Activated CD8-positive, alpha-beta T cell treated with anti-CD3 and anti-CD28 coated beads for 36 hours (primary cell): Measurements from ENCODE around the gene FKBP5. TPM values are rescaled to one million over a fixed set of nuclear protein-coding genes. Genes with fewer than 3 reads are reported as not detected.
"Not testable (repeated sequence)": the region's sequence is repeated elsewhere in the genome, so short reads cannot be mapped to it uniquely, and the experiment has no call there.

Experiments used
- ATAC-seq: fragments of 200-7000 bp; cut with Tn5 transposase; one replicate; pipeline ENCODE4 v1.10.0; 2021; ENCODE audit warnings: mild to moderate bottlenecking, moderate library complexity
- CTCF ChIA-PET: fragments of 350-600 bp; sonication (Branson Sonifier 250); formaldehyde crosslinking; loops from one replicate; lab custom pipeline; 2021; ENCODE audit warnings: antibody characterized with exemption; lab: Charles Lee
- POLR2A ChIA-PET: fragments of 350-600 bp; sonication (Branson Sonifier 250); formaldehyde crosslinking; loops from one replicate; lab custom pipeline; 2021; ENCODE audit warnings: antibody characterized with exemption; lab: Charles Lee
- DNase-seq: peaks from one replicate; pipeline ENCODE4 v3.0.0-alpha.2; 2020
- H3K27ac Mint-ChIP-seq: one replicate; pipeline ENCODE4 v1.8.0; 2021; ENCODE audit warnings: mild to moderate bottlenecking, mixed read lengths
- H3K27me3 Mint-ChIP-seq: one replicate; pipeline ENCODE4 v1.8.0; 2021; ENCODE audit warnings: mixed read lengths
- H3K36me3 Mint-ChIP-seq: one replicate; pipeline ENCODE4 v1.8.0; 2021; ENCODE audit warnings: low read depth, mixed read lengths
- H3K4me1 Mint-ChIP-seq: one replicate; pipeline ENCODE4 v1.8.0; 2021; ENCODE audit warnings: low read depth, mixed read lengths
- H3K4me3 Mint-ChIP-seq: one replicate; pipeline ENCODE4 v1.8.0; 2021; ENCODE audit warnings: mild to moderate bottlenecking, moderate library complexity, mixed read lengths
- H3K9me3 Mint-ChIP-seq: one replicate; pipeline ENCODE4 v1.8.0; 2021; ENCODE audit warnings: mixed read lengths
- intact Hi-C: fragments of 100-400 bp; cut with micrococcal nuclease; formaldehyde crosslinking; loops from one replicate; pipeline ENCODE4 v1.10.0; 2022
- total RNA-seq, 2 experiments: library from RNA; stranded (reverse); gene quantifications; one replicate each; pipeline ENCODE4 v1.2.3, GENCODE V29; 2021
- TF ChIP-seq, protein P1 (sequence below): fragments of 200-600 bp; IDR thresholded peaks from one replicate; pipeline ENCODE4 v1.8.0; 2022; ENCODE audit warnings: antibody characterized with exemption, mild to moderate bottlenecking

Gene FKBP5
- total RNA-seq, 2 experiments from 2014 or later: 90.6 to 93.4 TPM

DNA sequence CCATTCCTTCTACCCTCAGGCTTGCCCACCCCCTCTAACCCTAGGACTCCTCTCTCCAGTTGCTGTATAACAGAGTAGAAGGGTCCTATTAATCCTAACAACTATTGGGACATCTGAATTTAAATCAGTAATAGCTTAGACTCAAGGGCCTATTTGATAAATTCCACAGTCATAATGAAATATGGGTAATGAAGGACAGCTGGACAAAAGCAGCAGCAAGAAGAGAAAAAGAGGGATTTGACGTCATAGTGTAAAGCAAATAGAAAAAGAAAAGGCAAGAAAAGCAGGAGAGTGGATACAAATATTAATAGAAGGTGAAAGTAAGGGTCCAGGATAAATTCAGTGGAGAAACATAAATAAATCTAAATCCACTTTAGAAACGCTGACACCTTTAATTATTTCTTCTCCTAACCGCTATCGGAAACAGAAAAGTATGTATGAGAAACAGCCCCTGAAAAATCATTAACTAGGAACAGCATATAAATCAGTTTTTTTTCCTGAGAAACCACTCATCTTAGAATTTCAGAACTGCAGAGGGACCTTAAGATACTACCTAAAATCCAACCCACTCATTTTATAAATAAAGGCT lies 12.8 kb downstream of the FKBP5 start:
- ATAC-seq (no peak), DNase-seq (no peak)
- peak overlapping the region; percentile 39 for H3K27ac Mint-ChIP-seq
- TF ChIP-seq, protein P1, sequence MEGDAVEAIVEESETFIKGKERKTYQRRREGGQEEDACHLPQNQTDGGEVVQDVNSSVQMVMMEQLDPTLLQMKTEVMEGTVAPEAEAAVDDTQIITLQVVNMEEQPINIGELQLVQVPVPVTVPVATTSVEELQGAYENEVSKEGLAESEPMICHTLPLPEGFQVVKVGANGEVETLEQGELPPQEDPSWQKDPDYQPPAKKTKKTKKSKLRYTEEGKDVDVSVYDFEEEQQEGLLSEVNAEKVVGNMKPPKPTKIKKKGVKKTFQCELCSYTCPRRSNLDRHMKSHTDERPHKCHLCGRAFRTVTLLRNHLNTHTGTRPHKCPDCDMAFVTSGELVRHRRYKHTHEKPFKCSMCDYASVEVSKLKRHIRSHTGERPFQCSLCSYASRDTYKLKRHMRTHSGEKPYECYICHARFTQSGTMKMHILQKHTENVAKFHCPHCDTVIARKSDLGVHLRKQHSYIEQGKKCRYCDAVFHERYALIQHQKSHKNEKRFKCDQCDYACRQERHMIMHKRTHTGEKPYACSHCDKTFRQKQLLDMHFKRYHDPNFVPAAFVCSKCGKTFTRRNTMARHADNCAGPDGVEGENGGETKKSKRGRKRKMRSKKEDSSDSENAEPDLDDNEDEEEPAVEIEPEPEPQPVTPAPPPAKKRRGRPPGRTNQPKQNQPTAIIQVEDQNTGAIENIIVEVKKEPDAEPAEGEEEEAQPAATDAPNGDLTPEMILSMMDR: no peak
- CTCF ChIA-PET: interaction anchor here (1.0 to 2.1 kb wide), 4 partner anchors 11 to 91 kb away, joined by 3 to 7 read pairs (median 4); partner anchors contain the start of gene ARMC12
- intact Hi-C loops: no loop called here
- H3K27me3 Mint-ChIP-seq: no peaks in the 10 kb centered on the region
- POLR2A ChIA-PET: interaction anchor here (1.2 kb wide), 1 partner anchor 10 kb away, joined by 4 read pairs; no protein-coding TSS in a partner anchor
- H3K9me3 Mint-ChIP-seq: peaks cover 3% of the 10 kb centered on the region
- H3K4me1 Mint-ChIP-seq: peaks cover 70% of the 10 kb centered on the region
- no peak overlapping the region for H3K4me3 Mint-ChIP-seq
- H3K36me3 Mint-ChIP-seq: peaks cover 35% of the 10 kb centered on the region

DNA sequence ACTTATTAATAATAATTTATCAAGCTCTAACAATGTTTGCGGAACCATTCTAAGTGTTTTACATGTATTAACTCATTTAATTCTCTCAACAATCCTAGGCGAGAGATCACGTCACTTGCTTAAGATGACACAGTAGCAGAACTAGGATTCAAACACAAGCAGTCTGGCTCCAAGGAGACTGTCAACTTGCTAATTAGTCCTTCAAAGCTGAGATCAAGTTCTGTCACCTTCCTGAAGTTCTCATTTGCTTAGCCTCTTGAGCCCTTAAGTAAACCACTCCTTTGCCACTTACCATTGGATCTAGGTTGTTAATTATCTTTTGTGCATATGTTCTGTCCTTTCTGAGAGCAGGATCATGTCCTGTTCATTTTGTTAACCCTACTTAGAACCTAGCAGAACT lies 14.1 kb downstream of the FKBP5 start:
- Mint-ChIP-seq H3K4me1 (peaks cover 68% of the 10 kb centered on the region), H3K4me3 (no peak overlapping the region), H3K36me3 (peaks cover 30% of the 10 kb centered on the region), H3K27me3 (no peaks in the 10 kb centered on the region), H3K27ac (peak overlapping the region; percentile 82), H3K9me3 (peaks cover 2% of the 10 kb centered on the region)
- ChIA-PET CTCF (interaction anchor here (0.9 to 2.2 kb wide), 6 partner anchors 12 to 90 kb away, joined by 3 to 13 read pairs (median 6); partner anchors contain the start of gene ARMC12), POLR2A (interaction anchor here (0.5 to 1.5 kb wide), 4 partner anchors 42 to 85 kb away, joined by 3 read pairs; no protein-coding TSS in a partner anchor)
- no peak for ATAC-seq
- DNase-seq: no peak
- TF ChIP-seq, protein P1: no peak
- intact Hi-C loops: no loop called here

DNA sequence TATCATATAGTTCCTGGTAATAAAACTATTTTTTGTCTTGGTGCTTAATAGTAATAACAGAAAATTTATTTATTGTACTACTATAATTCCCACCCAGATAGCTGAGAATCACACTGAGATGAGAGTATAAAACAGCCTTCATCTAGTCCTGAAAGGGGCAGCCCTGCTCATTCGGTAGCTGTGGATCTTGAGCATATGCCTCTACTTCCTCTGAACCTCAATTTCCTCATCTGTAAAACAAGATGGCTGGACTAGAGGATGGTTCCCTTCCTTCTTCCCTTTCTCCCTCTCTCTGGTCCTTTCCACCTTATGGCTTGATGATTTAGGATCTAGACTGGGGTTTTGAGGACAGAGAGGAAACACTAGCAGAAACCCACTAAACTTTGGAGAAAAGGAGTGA lies 15.0 kb downstream of the FKBP5 start:
- intact Hi-C loops: no loop called here
- ChIA-PET POLR2A (interaction anchor here (0.5 to 1.5 kb wide), 2 partner anchors 48 to 59 kb away, joined by 3 read pairs; no protein-coding TSS in a partner anchor), CTCF (interaction anchor here (0.9 to 2.2 kb wide), 7 partner anchors 13 to 89 kb away, joined by 3 to 13 read pairs (median 5); partner anchors contain the start of gene ARMC12)
- Mint-ChIP-seq H3K27me3 (no peaks in the 10 kb centered on the region), H3K27ac (peak overlapping the region; percentile 82), H3K4me1 (peaks cover 66% of the 10 kb centered on the region), H3K4me3 (no peak overlapping the region), H3K9me3 (no peaks in the 10 kb centered on the region), H3K36me3 (peaks cover 21% of the 10 kb centered on the region)
- DNase-seq: no peak
- ATAC-seq: no peak
- TF ChIP-seq, protein P1: no peak

DNA sequence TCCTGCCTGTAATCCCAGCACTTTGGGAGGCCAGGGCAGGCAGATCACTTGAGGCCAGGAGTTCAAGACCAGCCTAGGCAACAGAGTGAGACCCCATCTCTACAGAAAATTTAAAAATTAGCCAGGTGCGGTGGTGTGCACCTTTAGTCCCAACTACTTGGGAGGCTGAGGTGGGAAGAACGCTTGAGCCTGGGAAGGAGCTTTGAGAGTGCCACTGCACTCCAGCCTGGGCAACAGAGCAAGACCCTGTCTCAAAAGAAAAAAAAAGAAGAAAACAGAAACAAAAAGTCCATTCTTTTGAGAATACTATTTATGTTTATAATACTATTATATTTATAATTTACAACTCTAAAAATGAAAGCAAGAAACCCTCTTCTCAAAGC lies 15.4 kb downstream of the FKBP5 start:
- H3K4me3 Mint-ChIP-seq, H3K27me3 Mint-ChIP-seq, ATAC-seq, H3K9me3 Mint-ChIP-seq, intact Hi-C loops, DNase-seq: not testable (repeated sequence)
- Mint-ChIP-seq H3K4me1 (peaks cover 63% of the 10 kb centered on the region), H3K27ac (peak overlapping the region; percentile 34), H3K36me3 (peaks cover 19% of the 10 kb centered on the region)
- CTCF ChIA-PET: interaction anchor here (1.1 to 2.2 kb wide), 4 partner anchors 31 to 89 kb away, joined by 3 to 13 read pairs (median 8); partner anchors contain the start of gene ARMC12
- POLR2A ChIA-PET: interaction anchor here (0.9 to 1.1 kb wide), 2 partner anchors 11 to 14 kb away, joined by 3 read pairs; no protein-coding TSS in a partner anchor

DNA sequence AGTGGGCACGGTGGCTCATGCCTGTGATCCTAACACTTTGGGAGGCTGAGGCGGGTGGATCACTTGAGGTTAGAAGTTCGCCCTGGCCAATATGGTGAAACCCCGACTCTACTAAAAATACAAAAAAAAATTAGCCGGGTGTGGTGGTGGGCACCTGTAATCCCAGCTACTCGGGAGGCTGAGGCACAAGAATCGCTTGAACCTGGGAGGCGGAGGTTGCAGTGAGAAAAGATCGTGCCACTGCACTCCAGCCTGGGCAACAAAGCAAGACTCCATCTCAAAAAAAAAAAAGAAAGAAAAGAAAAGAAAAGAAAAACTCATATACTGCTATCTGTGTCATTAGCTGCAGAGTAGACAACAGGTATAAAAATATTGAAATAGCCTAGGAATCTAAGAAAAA lies 18.3 kb downstream of the FKBP5 start:
- ChIA-PET POLR2A (interaction anchor here (0.8 to 3.2 kb wide), 4 partner anchors 40 to 61 kb away, joined by 3 to 13 read pairs (median 6); no protein-coding TSS in a partner anchor), CTCF (interaction anchor here (1.5 to 4.6 kb wide), 4 partner anchors 10 to 66 kb away, joined by 3 to 36 read pairs (median 5); partner anchors contain the start of gene ARMC12)
- H3K4me3 Mint-ChIP-seq, DNase-seq, H3K9me3 Mint-ChIP-seq, ATAC-seq, intact Hi-C loops, H3K27me3 Mint-ChIP-seq: not testable (repeated sequence)
- peak overlapping the region; percentile 59 for H3K27ac Mint-ChIP-seq
- H3K4me1 Mint-ChIP-seq: peaks cover 49% of the 10 kb centered on the region
- H3K36me3 Mint-ChIP-seq: peaks cover 14% of the 10 kb centered on the region
